Neuron (in vitro differentiated cells): Measurements from ENCODE around the gene STX4.

Experiments used
- H2AFZ ChIP-seq: one replicate; pipeline ENCODE4 v1.6.1; 2013; ENCODE audit warnings: low read depth, mild to moderate bottlenecking, inconsistent platforms, low read length, moderate library complexity
- H3K27me3 ChIP-seq: one replicate; pipeline ENCODE4 v1.6.1; 2013; ENCODE audit warnings: low read length; ENCODE audit not compliant: insufficient read depth
- H3K36me3 ChIP-seq: one replicate; pipeline ENCODE4 v1.6.1; 2013; ENCODE audit warnings: low read length; ENCODE audit not compliant: insufficient read depth
- H3K4me1 ChIP-seq: one replicate; pipeline ENCODE4 v1.6.1; 2013; ENCODE audit warnings: low read length; ENCODE audit not compliant: insufficient read depth
- H3K4me3 ChIP-seq: 2 replicates; pipeline ENCODE4 v1.5.1; 2013; ENCODE audit warnings: mild to moderate bottlenecking, low read length, moderate library complexity
- H3K9me3 ChIP-seq: one replicate; pipeline ENCODE4 v1.6.1; 2013; ENCODE audit warnings: low read length

The STX4 gene

GRCh38 chr16:31089199-31089598 is 55.8 kb downstream of the STX4 start:
- Histone ChIP-seq H3K4me3 (no peak overlapping the region), H3K27me3 (no peaks in the 10 kb centered on the region), H2AFZ (no peak overlapping the region), H3K36me3 (peaks cover 14% of the 10 kb centered on the region), H3K9me3 (no peaks in the 10 kb centered on the region), H3K4me1 (peaks cover 6% of the 10 kb centered on the region)
